Measurements from ENCODE around the gene DBNDD2.

GRCh38 chr20:45405571-45406259, 2.4 kb upstream of the DBNDD2 start:
- TF ChIP-seq, protein P1, sequence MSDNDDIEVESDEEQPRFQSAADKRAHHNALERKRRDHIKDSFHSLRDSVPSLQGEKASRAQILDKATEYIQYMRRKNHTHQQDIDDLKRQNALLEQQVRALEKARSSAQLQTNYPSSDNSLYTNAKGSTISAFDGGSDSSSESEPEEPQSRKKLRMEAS (CRISPR knock-in tag; IDR thresholded peaks at IDR 0.05), result no peak
- TF ChIP-seq CTCF (IDR thresholded peaks at IDR 0.05) (no peak), E2F1 (CRISPR knock-in tag; IDR thresholded peaks at IDR 0.05) (no peak), TEAD4 (CRISPR knock-in tag; IDR thresholded peaks at IDR 0.05) (no peak), SMAD3 (CRISPR knock-in tag; IDR thresholded peaks at IDR 0.05; ENCODE audit: borderline replicate concordance) (no peak), TCF7 (CRISPR knock-in tag; IDR thresholded peaks at IDR 0.05; ENCODE audit: low read depth) (no peak), PRRX2 (CRISPR knock-in tag; IDR thresholded peaks at IDR 0.05) (no peak), RORB (CRISPR knock-in tag; IDR thresholded peaks at IDR 0.05) (no peak), TP53 (CRISPR knock-in tag; IDR thresholded peaks at IDR 0.05) (no peak), CREB1 (CRISPR knock-in tag; IDR thresholded peaks at IDR 0.05) (no peak)
